Activated CD4-positive, alpha-beta T cell treated with anti-CD3 and anti-CD28 coated beads, Interleukin-2, amount 50 U/mL, for 4 hours (primary cell): ENCODE data around the gene SPATS2L.
"Not testable (repeated sequence)": the region's sequence is repeated elsewhere in the genome, so short reads cannot be mapped to it uniquely, and the experiment has no call there.

ENCODE experiments used
- DNase-seq, 2 experiments: peaks; one replicate each; pipeline ENCODE4 v3.0.0-alpha.2; 2020

Gene SPATS2L

GRCh38 chr2:200321780-200322534 is 15.5 kb downstream of the SPATS2L start:
- no peak for DNase-seq

DNA sequence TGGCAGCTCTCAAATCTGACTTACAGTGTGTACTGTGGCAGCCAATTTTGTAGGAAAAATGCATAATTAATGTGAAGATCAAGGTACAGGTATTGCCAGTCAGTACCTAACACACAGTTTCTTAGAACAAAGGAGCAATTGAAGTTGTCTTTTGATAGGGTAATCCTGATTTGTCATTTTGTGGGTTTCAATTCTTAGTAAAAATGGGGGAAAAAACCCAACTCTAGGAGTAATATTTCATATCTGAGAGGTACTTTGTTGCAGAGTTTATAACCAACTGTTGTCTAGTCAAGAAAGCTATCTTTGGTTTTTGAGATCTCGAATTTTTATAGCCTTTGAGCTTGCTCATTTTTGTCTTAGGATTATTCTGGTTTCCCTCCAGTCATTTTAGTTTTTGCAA is 16.1 kb downstream of the SPATS2L start:
- DNase-seq = no peak

DNA sequence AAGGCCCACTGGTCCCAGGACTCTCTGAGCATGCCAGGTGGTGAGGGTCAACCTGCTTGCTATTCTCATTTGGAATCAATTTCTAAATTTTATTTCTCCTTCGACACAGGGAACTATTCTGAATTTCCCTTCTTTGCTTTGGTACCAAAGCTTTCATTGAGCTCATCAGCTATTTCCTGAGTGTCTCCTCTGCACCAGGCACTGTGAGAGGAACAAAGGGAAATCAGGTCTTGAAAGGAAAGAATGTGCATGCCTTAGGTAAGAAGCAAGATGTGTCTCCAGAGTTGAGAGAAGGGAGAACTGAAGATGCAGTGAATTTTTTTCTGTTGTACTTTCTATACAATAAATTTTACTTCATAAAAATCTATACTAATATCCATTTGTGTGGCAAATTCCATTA is 17.9 kb downstream of the SPATS2L start:
- no peak for DNase-seq

GRCh38 chr2:200329384-200329783 is 22.9 kb downstream of the SPATS2L start:
- no peak for DNase-seq

DNA sequence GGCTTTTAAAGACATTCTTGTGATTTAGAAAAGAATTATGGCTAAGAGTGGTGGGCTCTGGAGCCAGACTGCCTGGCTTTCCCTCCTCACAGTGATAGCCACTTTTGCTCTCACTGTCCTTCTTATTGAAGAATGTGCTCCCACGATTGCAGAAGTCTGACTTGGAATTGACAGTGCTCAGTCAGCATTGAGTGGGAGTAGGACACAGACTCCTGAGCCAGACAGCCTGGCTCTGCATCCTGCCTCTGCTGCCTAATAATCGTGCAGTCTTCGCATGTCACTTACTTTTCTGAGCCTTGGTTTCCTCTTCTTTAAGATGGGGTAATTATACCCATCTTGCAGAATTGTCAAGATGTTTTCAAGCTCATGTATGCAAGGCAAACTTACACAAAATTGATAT is 23.3 kb downstream of the SPATS2L start:
- DNase-seq = no peak

GRCh38 chr2:200330351-200331060 is 24.0 kb downstream of the SPATS2L start:
- no peak for DNase-seq

GRCh38 chr2:200331061-200331400 is 24.5 kb downstream of the SPATS2L start:
- DNase-seq = no peak

- no peak for DNase-seq
Observed at GRCh38 chr2:200335657-200336056, 29.2 kb downstream of the SPATS2L start.

- DNase-seq = no peak
Observed at GRCh38 chr2:200336980-200337615, 30.6 kb downstream of the SPATS2L start.

DNA sequence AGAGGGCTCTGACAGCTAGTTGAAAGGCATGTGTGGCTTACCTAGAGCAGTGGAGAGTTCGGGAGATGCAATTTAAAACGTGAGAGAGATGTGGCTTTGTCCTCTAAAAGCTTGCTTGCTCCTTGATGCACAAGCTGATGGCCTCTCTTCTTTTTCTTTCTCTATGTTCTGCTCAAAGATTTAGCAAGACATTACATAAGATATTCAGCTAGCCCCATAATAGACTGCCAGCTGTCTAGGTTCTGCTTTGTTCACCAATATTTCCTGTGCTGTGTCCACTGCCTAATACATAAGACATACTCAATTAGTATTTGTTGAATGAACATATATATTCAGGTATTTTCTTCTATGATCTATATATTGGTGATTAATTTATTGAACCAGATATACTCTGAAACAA is 31.1 kb downstream of the SPATS2L start:
- DNase-seq = no peak

DNA sequence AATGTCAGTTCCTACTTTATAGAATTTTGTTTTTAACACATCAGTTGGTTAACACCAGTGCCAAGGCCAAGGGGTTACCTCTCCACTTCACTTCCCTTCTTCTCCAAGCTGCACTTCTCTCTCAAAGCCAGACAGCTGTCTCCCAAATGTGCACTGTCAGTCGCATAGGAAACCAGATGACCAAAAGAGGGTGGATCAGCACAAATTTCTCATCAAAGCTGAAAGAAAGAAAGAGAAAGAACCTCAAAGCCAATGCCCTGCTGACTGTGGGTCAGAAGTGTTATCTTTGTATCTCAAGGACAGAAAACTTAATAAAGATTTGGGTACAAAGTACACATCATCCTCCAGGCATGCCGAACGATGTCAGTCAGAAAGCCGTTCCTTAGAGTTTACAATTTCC is 32.2 kb downstream of the SPATS2L start:
- no peak for DNase-seq

DNA sequence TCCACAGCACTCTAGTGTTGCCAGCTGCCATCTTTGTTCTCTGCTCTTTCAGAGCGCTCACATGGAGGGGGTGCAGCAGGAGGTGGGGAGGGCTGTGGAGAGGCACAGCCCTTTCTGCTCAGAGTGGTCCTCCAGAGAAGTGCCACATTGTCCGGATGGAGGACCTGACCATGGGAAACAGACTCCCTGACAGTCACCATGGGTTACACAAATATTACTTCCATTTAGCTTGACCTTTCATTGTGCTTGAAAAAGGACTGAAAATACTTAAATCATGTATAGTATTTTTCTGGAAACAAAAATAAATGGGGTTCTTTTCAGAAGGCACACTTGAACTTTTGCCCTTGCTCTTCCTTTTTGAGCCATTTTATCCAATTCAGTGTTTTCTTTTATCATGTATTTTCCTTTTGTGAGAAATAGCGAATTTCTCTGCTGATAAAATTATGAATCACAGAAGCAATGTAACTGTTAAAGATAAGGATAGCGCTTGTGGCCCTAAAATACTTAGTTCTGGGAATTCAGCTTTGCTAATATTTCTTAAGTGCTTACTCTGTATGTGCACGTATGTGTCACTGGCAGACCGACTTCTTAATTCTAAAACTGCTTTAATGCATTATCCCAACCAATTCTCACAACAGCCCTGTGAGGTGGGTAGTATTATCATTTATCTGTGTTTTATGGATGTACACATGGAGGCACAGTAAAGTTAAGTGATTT is 34.2 kb downstream of the SPATS2L start:
- DNase-seq = no peak

DNA sequence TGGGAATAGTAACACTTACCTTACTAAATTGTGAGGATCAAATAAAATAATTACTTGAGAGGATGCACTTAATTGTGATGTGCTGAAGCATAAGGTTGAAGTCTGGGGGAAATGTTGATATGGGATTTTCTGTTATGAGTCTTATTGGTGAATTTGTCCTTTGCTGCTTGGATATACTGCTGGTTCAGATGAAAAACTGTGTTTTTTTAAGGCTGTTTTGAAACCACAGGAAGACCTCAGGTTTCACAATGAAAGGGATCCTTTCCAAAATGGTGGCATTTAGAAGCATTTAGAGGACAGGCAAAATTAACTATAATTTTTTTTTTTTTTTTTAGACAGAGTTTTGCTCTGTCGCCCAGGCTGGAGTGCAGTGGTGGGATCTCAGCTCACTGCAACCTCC is 34.9 kb downstream of the SPATS2L start:
- no peak for DNase-seq

GRCh38 chr2:200342235-200342634 is 35.7 kb downstream of the SPATS2L start:
- no peak for DNase-seq

DNA sequence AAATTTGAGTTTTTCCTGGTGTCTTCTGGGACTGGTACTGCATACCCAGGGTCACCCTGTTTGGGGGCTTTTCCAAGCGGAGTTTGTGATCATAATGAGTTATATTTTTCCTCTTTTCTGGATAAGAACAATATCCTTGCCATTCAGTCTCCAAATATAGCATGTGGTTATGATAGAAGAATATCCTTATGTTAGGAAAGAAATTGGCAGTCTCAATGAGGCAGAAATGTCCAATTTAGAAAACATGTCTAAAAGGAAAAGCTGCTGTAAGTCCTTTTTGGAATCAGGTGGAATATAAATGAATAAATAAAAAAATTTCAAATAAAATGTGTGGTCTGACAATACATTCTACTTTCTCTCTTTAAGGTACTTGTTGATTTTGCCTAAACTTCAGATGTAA is 36.2 kb downstream of the SPATS2L start:
- DNase-seq = no peak

DNA sequence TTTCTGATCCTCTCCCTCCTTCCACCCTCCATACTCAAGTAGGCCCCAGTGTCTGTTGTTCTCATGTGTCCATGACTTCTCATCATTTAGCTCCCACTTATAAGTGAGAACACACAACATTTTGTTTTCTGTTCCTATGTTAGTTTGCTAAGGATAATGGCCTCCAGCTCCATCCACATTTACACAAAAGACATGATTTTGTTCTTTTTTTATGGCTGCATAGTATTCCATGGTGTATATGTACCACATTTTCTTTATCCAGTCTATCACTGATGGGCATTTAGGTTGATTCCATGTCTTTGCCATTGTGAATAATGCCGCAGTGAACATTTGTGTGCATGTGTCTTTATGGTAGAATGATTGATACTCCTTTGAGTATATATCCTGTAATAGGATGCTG is 37.7 kb downstream of the SPATS2L start:
- DNase-seq = not testable (repeated sequence)

GRCh38 chr2:200345975-200346374 is 39.5 kb downstream of the SPATS2L start:
- DNase-seq = no peak

DNA sequence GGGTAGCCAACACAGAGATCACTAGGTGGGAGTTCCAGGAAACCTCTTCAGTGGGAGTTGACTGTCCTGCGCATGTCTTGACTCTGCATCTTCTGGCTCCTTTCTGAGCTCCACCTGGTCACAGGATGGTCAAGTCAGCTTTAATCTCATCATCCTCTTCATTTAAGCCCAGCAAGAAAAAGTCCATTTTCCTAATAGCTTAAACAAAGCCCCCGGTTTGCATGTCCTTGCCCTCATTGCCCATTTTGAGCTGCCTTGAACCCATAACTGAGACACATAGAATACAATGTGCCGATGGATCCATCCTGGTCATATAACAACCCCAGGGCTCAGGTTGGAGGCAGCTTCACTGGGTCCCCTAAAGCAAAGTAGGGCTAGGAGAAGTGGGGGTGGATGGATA is 40.8 kb downstream of the SPATS2L start:
- no peak for DNase-seq

DNA sequence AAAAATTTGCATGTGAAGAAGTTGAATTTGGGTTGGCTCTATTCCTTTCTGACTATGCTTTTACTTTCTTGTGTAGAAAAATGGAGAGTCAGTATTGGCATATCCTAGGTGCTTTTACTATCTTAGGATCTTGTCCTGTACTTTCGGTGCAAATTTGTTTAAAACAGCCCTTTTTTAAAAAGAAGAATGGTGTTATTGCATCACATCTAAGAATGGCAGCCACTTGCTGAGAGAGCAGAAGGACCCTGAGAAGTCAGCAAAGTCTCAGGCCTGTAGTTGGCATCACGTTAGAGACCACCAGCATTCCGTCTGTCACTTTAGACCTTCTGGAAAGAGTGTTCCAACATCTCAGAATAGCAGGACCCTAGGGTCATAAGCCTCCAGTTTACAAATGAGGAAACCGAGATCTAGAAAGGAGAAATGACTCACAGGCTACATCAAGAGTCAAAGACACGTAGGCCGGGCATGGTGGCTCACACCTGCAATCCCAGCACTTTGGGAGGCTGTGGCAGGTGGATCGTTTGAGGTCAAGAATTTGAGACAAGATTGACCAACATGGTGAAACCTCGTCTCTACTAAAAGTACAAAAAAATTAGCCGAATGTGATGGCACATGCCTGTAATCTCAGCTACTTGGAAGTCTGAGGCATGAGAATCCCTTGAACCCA is 42.5 kb downstream of the SPATS2L start:
- no peak for DNase-seq

GRCh38 chr2:200349868-200350267 is 43.4 kb downstream of the SPATS2L start:
- DNase-seq = no peak

DNA sequence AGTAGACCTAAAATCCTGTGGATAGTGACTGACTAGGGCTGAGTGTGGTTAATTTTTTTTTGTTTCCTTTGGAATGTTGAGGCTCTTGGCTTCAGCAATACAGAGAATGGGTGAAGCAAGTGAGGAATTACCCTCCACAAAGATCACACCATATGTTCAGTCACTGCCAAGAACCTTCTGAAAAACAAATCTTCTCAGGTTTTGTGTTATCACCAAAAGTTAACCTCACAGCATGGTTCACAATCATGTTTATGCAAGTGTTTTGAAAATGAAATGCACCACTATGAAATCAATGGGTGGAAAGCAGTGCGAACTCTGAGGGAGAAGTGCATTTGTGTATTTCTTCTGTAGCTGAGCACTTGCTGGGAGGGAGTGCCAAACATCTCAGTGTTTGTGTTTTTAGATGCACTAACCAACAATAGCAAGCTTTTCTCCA is 44.4 kb downstream of the SPATS2L start:
- DNase-seq = no peak

DNA sequence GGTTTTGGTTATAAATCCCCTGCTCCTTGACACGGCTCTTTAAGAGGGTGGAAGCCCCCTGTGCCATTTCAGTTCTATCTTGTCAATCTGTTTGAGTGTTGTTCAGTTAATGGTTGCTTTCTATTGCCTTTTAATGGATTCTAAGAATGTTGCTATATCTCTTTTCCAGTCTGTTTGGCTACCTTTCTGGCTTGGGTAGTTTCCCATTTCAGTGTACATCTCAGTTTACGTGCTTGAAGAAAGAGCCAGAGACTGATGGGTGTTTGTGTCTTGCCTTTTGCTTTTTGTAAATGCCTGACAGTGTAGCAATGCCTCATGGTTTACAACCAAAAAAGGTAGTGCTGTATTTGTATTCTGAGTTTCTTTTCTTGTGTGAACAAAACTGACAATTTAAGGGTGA is 45.3 kb downstream of the SPATS2L start:
- no peak for DNase-seq

GRCh38 chr2:200352636-200353035 is 46.1 kb downstream of the SPATS2L start:
- no peak for DNase-seq
